HG02610 (cell line): ENCODE measurements around the gene LRRIQ3.
"Not testable (repeated sequence)": the region's sequence is repeated elsewhere in the genome, so short reads cannot be mapped to it uniquely, and the experiment has no call there.

Experiments
- ATAC-seq: cut with Tn5 transposase; IDR thresholded peaks from one replicate; pipeline ENCODE4 v1.9.1; 2021; ENCODE audit warnings: mild to moderate bottlenecking, moderate library complexity; ENCODE audit not compliant: unreplicated experiment

The LRRIQ3 gene

GRCh38 chr1:74197657-74198552, at the start of gene LRRIQ3, which contains the start of gene FPGT:
Gene LRRIQ3 (minus strand): TSS chr1:74198176. CDS start chr1:74183684, 14,492 bp downstream.
Gene FPGT (plus strand): TSS chr1:74198242. CDS start chr1:74198279, 37 bp downstream.
- peak; percentile 95 for ATAC-seq

- no peak for ATAC-seq
Observed at GRCh38 chr1:74246315-74246714, 48.3 kb upstream of the LRRIQ3 start.

- no peak for ATAC-seq
Observed at GRCh38 chr1:74245168-74245772, 47.3 kb upstream of the LRRIQ3 start.

- no peak for ATAC-seq
Observed at GRCh38 chr1:74237787-74238186, 39.8 kb upstream of the LRRIQ3 start.

- ATAC-seq: no peak
Observed at GRCh38 chr1:74237035-74237434, 39.1 kb upstream of the LRRIQ3 start.

- ATAC-seq: no peak
Observed at GRCh38 chr1:74236440-74236839, 38.5 kb upstream of the LRRIQ3 start.

- ATAC-seq: no peak
Observed at GRCh38 chr1:74235153-74235552, 37.2 kb upstream of the LRRIQ3 start, which contains the start of gene TNNI3K. Gene TNNI3K (plus strand): TSS chr1:74235387. CDS start chr1:74235452, 65 bp downstream.

GRCh38 chr1:74223453-74223852, 25.5 kb upstream of the LRRIQ3 start:
- ATAC-seq: no peak

- ATAC-seq: no peak
Observed at GRCh38 chr1:74222701-74223100, 24.7 kb upstream of the LRRIQ3 start.

GRCh38 chr1:74215229-74215628, 17.3 kb upstream of the LRRIQ3 start:
- no peak for ATAC-seq

- ATAC-seq: no peak
Observed at GRCh38 chr1:74205266-74205665, 7.3 kb upstream of the LRRIQ3 start.

GRCh38 chr1:74199504-74199903, 1.5 kb upstream of the LRRIQ3 start:
- no peak for ATAC-seq

GRCh38 chr1:74197255-74197654, 721 bp downstream of the LRRIQ3 start:
- no peak for ATAC-seq

- ATAC-seq: no peak
Observed at GRCh38 chr1:74195339-74195738, 2.6 kb downstream of the LRRIQ3 start.

GRCh38 chr1:74193908-74194307, 4.1 kb downstream of the LRRIQ3 start:
- ATAC-seq: no peak

GRCh38 chr1:74180490-74180889, 17.5 kb downstream of the LRRIQ3 start:
- ATAC-seq: no peak

GRCh38 chr1:74174423-74174822, 23.6 kb downstream of the LRRIQ3 start:
- not testable (repeated sequence) for ATAC-seq

GRCh38 chr1:74162333-74162732, 35.6 kb downstream of the LRRIQ3 start:
- no peak for ATAC-seq

GRCh38 chr1:74161497-74161896, 36.5 kb downstream of the LRRIQ3 start:
- no peak for ATAC-seq

- no peak for ATAC-seq
Observed at GRCh38 chr1:74160046-74160445, 37.9 kb downstream of the LRRIQ3 start.

- no peak for ATAC-seq
Observed at GRCh38 chr1:74145086-74145485, 52.9 kb downstream of the LRRIQ3 start.

GRCh38 chr1:74117370-74117769, 80.6 kb downstream of the LRRIQ3 start:
- ATAC-seq: not testable (repeated sequence)
